Esophagus squamous epithelium (tissue), 5 donors: ENCODE results near the gene LMAN1L. TPM values are rescaled to one million over a fixed set of nuclear protein-coding genes. Genes with fewer than 3 reads are reported as not detected.

ENCODE experiments used
- DNase-seq: peaks from one replicate; lab custom pipeline; 2025; lab: John Stamatoyannopoulos, UW
- H3K27ac ChIP-seq, 4 donors: fragments of 200-600 bp; sonication (generic); one replicate each; pipeline ENCODE4 v1.5.1; 2016 to 2019; ENCODE audit warnings: mild to moderate bottlenecking in 1 of 4
- H3K27me3 ChIP-seq, 4 donors: fragments of 200-600 bp; sonication (generic); 1 replicate in 3 of 4; 2 replicates in 1 of 4; pipeline versions ENCODE4 v1.5.1 to v1.6.0; 2017 to 2021; ENCODE audit warnings: antibody characterized with exemption in 1 of 4
- H3K36me3 ChIP-seq, 3 donors: fragments of 200-600 bp; sonication (generic); one replicate each; pipeline ENCODE4 v1.5.1; 2016 to 2019
- H3K4me1 ChIP-seq, 3 donors: fragments of 200-600 bp; sonication (generic); one replicate each; pipeline ENCODE4 v1.5.1; 2017 to 2019
- H3K4me3 ChIP-seq, 4 donors: fragments of 200-600 bp; sonication (generic); 1 replicate in 3 of 4; 2 replicates in 1 of 4; pipeline ENCODE4 v1.5.1; 2016 to 2019; ENCODE audit warnings: mild to moderate bottlenecking in 2 of 4, moderate library complexity in 1 of 4
- H3K9me3 ChIP-seq, 3 donors: fragments of 200-600 bp; sonication (generic); one replicate each; pipeline ENCODE4 v1.5.1; 2016 to 2019
- CTCF ChIP-seq, 6 experiments: fragments of 450-650 bp in 4 of 6; fragments of 200-600 bp in 2 of 6; sonication (generic) in 2 of 6; IDR thresholded peaks; one replicate each; pipeline ENCODE4 v1.5.1; 2016 to 2019; ENCODE audit warnings: antibody characterized with exemption in 6 of 6, mild to moderate bottlenecking in 4 of 6, moderate library complexity in 4 of 6
- POLR2A ChIP-seq, 4 donors: fragments of 450-650 bp; IDR thresholded peaks; one replicate each; pipeline ENCODE4 v1.6.1; 2017; ENCODE audit warnings: antibody characterized with exemption in 4 of 4, mild to moderate bottlenecking in 4 of 4, moderate library complexity in 3 of 4
- WGBS, 2 donors: methylation state at CpG; one replicate each; pipeline ENCODE4 v1.1.5; 2018; 5-methylcytosine and 5-hydroxymethylcytosine counted together
- intact Hi-C: fragments of 100-400 bp; cut with DNase I; formaldehyde crosslinking; loops from one replicate; pipeline ENCODE4 v1.15.0; 2022
- total RNA-seq, 4 donors: library from RNA; depleted of rRNA; stranded (reverse); fragments of >200 nt; gene quantifications; one replicate each; pipeline ENCODE4 v1.1.0, GENCODE V29; 2016
- donor health status: DM: yes; HTN: yes; CAD: no.

Gene LMAN1L
- total RNA-seq, 4 donors from 2014 or later = 0.18 TPM; not detected in 3

- no peaks in the 10 kb centered on the region for H3K27me3 ChIP-seq
- TF ChIP-seq CTCF (IDR thresholded peaks at IDR 0.05) (no peak), POLR2A (IDR thresholded peaks at IDR 0.05) (no peak)
- DNase-seq = no peak
- peak overlapping the region; percentile 35 to 97 (median 95) for H3K27ac ChIP-seq
- intact Hi-C loops = no loop called here
- no peak overlapping the region for H3K4me3 ChIP-seq
- H3K36me3 ChIP-seq = peaks cover 0 to 11% (median 0%) of the 10 kb centered on the region in 3 donors
- no peaks in the 10 kb centered on the region for H3K9me3 ChIP-seq
- peaks cover 42 to 74% (median 52%) of the 10 kb centered on the region in 3 donors for H3K4me1 ChIP-seq
- WGBS, 2 donors = 61 to 62% methylated on average over 8 to 11 of the region's 11 CpGs
Observed at GRCh38 chr15:74863239-74864056, 50.8 kb downstream of the LMAN1L start.

GRCh38 chr15:74864296-74864695 is 51.7 kb downstream of the LMAN1L start:
- peak overlapping the region; percentile 63 to 97 (median 95) for H3K27ac ChIP-seq
- no peaks in the 10 kb centered on the region for H3K9me3 ChIP-seq
- no peak overlapping the region for H3K4me3 ChIP-seq
- 86 to 89% methylated on average over 6 of the region's 6 CpGs for WGBS, 2 donors
- H3K27me3 ChIP-seq = no peaks in the 10 kb centered on the region
- DNase-seq = no peak
- H3K4me1 ChIP-seq = peaks cover 51 to 76% (median 60%) of the 10 kb centered on the region in 3 donors
- intact Hi-C loops = no loop called here
- H3K36me3 ChIP-seq = peaks cover 0 to 10% (median 0%) of the 10 kb centered on the region in 3 donors
- no peak for TF ChIP-seq CTCF (IDR thresholded peaks at IDR 0.05)
- TF ChIP-seq POLR2A (IDR thresholded peaks at IDR 0.05) = no peak

- Histone ChIP-seq H3K27me3 (no peaks in the 10 kb centered on the region), H3K27ac (peak overlapping the region; percentile 7 to 97 (median 95)), H3K9me3 (no peaks in the 10 kb centered on the region), H3K4me1 (peaks cover 61 to 76% (median 67%) of the 10 kb centered on the region in 3 donors), H3K4me3 (no peak overlapping the region), H3K36me3 (peaks cover 0 to 10% (median 0%) of the 10 kb centered on the region in 3 donors)
- 61 to 70% methylated on average over 2 of the region's 2 CpGs for WGBS, 2 donors
- TF ChIP-seq POLR2A (IDR thresholded peaks at IDR 0.05) (no peak), CTCF (IDR thresholded peaks at IDR 0.05) (no peak)
- intact Hi-C loops = no loop called here
- DNase-seq = no peak
Observed at GRCh38 chr15:74865316-74865715, 52.7 kb downstream of the LMAN1L start.

GRCh38 chr15:74866090-74866489 is 53.5 kb downstream of the LMAN1L start:
- DNase-seq = no peak
- peaks cover 67 to 83% (median 74%) of the 10 kb centered on the region in 3 donors for H3K4me1 ChIP-seq
- TF ChIP-seq POLR2A (IDR thresholded peaks at IDR 0.05) (no peak), CTCF (IDR thresholded peaks at IDR 0.05) (no peak)

GRCh38 chr15:74867466-74868038 is 54.9 kb downstream of the LMAN1L start:
- Histone ChIP-seq H3K4me1 (peaks cover 72 to 98% (median 88%) of the 10 kb centered on the region in 3 donors), H3K27ac (peak overlapping the region; percentile 94 to 98 (median 96)), H3K9me3 (no peaks in the 10 kb centered on the region), H3K36me3 (peaks cover 0 to 4% (median 0%) of the 10 kb centered on the region in 3 donors), H3K27me3 (no peaks in the 10 kb centered on the region), H3K4me3 (no peak overlapping the region)
- no peak for DNase-seq
- WGBS, 2 donors = 36 to 43% methylated on average over 1 of the region's 1 CpG
- TF ChIP-seq CTCF (IDR thresholded peaks at IDR 0.05) = no peak
- no peak for TF ChIP-seq POLR2A (IDR thresholded peaks at IDR 0.05)
- intact Hi-C loops = no loop called here

More at GRCh38 chr15:74866090-74866489, 53.5 kb downstream of the LMAN1L start:
- WGBS, 2 donors = 41 to 50% methylated on average over 6 of the region's 6 CpGs
- H3K36me3 ChIP-seq = peaks cover 0 to 9% (median 0%) of the 10 kb centered on the region in 3 donors
- intact Hi-C loops = no loop called here
- H3K9me3 ChIP-seq = no peaks in the 10 kb centered on the region
- no peaks in the 10 kb centered on the region for H3K27me3 ChIP-seq
- peak overlapping the region; percentile 80 to 97 (median 95) for H3K27ac ChIP-seq
- no peak overlapping the region for H3K4me3 ChIP-seq
